ENCODE data around the gene RBPMS2. TPM values are rescaled to one million over a fixed set of nuclear protein-coding genes. Genes with fewer than 3 reads are reported as not detected.

The RBPMS2 gene
- total and polyA plus RNA-seq, 4 donors: 0.42 to 7.9 (median 2.4) TPM

DNA sequence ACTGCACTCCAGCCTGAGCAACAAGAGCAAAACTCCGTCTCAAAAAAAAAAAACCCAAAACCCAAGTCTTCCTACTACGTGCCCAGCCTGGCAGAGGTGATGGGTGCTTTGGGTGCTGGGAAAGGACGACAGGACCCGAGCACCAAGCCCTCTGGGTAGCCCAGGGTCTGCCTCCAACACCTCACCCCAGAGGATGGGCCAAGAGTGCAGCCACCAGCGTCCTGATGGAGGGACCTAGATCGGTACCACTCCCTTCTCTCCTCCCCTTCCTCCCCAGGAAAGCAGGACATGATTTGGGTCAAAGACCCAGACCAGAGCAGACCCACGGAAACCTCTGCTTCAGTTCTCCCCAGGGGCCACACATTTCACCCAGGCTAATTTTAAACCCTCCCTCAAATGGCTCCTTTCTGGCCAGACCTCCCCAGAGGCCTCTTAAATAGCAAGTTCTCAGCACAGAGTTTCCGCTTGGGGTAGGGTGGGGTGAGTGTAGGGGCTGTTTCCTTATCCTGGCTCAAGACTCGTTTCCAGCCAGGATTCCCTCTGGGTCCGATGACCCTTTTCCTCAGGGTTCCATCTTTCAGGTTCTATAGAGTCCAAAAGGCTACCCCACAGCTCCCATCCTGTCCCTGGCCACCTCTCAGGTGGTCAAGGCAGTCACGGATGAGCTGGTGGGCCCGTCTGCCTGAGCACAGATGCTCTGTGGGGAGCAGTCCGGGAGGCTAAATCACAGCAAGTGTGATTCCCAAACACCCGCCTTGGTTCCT lies 20.5 kb downstream of the RBPMS2 start:
- WGBS: 86% methylated on average over 14 of the region's 14 CpGs
- TF ChIP-seq NR2F2 (IDR thresholded peaks at IDR 0.05) (peak; percentile 40), EGR1 (IDR thresholded peaks at IDR 0.05; ENCODE audit: low read depth in 2 of 2) (no peak)
- Histone ChIP-seq H3K36me3 (ENCODE audit: control insufficient read depth in 4 of 4, insufficient read depth in 3 of 4, low read depth in 1 of 4, low read length in 3 of 4) (no peaks in the 10 kb centered on the region), H3K27me3 (ENCODE audit: control insufficient read depth in 4 of 4, insufficient read depth in 4 of 4, low read length in 3 of 4) (no peaks in the 10 kb centered on the region), H3K9me3 (ENCODE audit: control insufficient read depth in 4 of 4, low read length in 3 of 4) (no peaks in the 10 kb centered on the region), H3K4me3 (ENCODE audit: low read depth in 1 of 3, low read length in 3 of 3) (no peak overlapping the region), H3K9ac (ENCODE audit: low read depth in 1 of 2, low read length in 2 of 2) (no peak overlapping the region), H3K4me1 (ENCODE audit: control insufficient read depth in 4 of 4, insufficient read depth in 4 of 4, low read length in 3 of 4) (no peaks in the 10 kb centered on the region), H3K27ac (ENCODE audit: low read depth in 1 of 2, low read length in 2 of 2) (no peak overlapping the region)
- DNase-seq (ENCODE audit: low spot score): no peak

DNA sequence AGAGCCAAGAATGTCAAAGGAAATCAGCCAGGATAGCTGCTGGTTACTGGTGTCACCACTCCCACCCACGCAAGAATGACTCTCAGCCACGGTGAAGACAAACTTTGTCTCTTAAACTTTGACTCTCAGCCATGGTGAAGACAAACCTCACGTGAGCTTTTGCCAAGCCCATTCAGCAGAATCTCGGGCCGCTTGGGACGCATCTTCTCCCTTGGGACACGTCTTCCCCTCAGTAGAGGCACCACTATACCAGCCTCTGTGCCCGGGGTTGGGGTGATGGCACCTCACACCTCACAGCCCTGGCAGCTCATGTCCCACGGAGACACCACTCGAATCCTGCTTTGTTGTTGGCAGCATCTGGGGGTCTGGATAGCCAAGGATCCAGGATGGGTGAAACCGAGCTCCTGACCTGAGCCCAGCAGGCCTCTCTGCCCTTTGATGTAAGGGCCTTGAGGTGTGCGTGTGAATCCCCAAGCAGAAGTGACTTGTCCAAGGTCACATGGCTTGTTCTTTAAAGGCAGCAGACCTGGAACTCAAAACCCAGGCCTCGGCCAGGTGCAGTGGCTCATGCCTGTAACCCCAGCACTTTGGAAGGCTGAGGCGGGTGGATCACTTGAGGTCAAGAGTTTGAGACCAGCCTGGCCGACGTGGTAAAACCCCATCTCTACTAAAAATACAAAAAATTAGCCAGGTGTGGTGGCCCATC lies 21.8 kb downstream of the RBPMS2 start:
- Histone ChIP-seq H3K36me3 (ENCODE audit: control insufficient read depth in 4 of 4, insufficient read depth in 3 of 4, low read depth in 1 of 4, low read length in 3 of 4) (no peaks in the 10 kb centered on the region), H3K9ac (ENCODE audit: low read depth in 1 of 2, low read length in 2 of 2) (no peak overlapping the region), H3K4me1 (ENCODE audit: control insufficient read depth in 4 of 4, insufficient read depth in 4 of 4, low read length in 3 of 4) (no peaks in the 10 kb centered on the region), H3K27ac (ENCODE audit: low read depth in 1 of 2, low read length in 2 of 2) (no peak overlapping the region), H3K4me3 (ENCODE audit: low read depth in 1 of 3, low read length in 3 of 3) (no peak overlapping the region), H3K9me3 (ENCODE audit: control insufficient read depth in 4 of 4, low read length in 3 of 4) (no peaks in the 10 kb centered on the region), H3K27me3 (ENCODE audit: control insufficient read depth in 4 of 4, insufficient read depth in 4 of 4, low read length in 3 of 4) (no peaks in the 10 kb centered on the region)
- no peak for DNase-seq (ENCODE audit: low spot score)
- WGBS: 89% methylated on average over 16 of the region's 16 CpGs
- TF ChIP-seq FOXA2 (IDR thresholded peaks at IDR 0.05) (no peak), YY1 (IDR thresholded peaks at IDR 0.05) (no peak), EGR1 (IDR thresholded peaks at IDR 0.05; ENCODE audit: low read depth in 2 of 2) (no peak), SP1 (IDR thresholded peaks at IDR 0.05) (no peak), HNF4G (IDR thresholded peaks at IDR 0.05) (no peak), RXRA (IDR thresholded peaks at IDR 0.05) (no peak)

DNA sequence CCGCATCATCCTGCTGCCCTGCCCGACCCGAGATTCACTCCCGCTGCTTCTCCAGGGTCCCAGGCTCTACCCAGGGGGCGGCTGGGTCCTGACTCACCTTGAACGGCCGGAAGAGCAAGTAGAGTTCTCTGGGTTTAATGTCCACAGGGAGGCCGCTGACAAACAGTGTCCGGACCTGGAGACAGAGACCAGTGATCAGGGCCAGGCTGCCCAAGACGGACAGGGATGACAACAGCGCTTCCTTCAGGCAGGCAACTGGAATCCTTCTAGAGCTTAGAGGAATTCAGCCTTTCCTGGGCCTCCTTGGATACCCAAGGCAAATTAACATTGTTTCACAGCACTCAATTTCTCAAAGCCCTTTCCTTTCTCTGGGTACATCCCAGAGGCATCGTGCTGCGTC lies 23.9 kb downstream of the RBPMS2 start:
- no peaks in the 10 kb centered on the region for H3K4me1 ChIP-seq (ENCODE audit: control insufficient read depth in 4 of 4, insufficient read depth in 4 of 4, low read length in 3 of 4)
- no peaks in the 10 kb centered on the region for H3K27me3 ChIP-seq (ENCODE audit: control insufficient read depth in 4 of 4, insufficient read depth in 4 of 4, low read length in 3 of 4)
- H3K9ac ChIP-seq (ENCODE audit: low read depth in 1 of 2, low read length in 2 of 2): no peak overlapping the region
- WGBS: 91% methylated on average over 13 of the region's 13 CpGs
- no peak overlapping the region for H3K27ac ChIP-seq (ENCODE audit: low read depth in 1 of 2, low read length in 2 of 2)
- DNase-seq (ENCODE audit: low spot score): no peak
- peaks cover 0 to 3% (median under 1%) of the 10 kb centered on the region in 4 donors for H3K36me3 ChIP-seq (ENCODE audit: control insufficient read depth in 4 of 4, insufficient read depth in 3 of 4, low read depth in 1 of 4, low read length in 3 of 4)
- H3K4me3 ChIP-seq (ENCODE audit: low read depth in 1 of 3, low read length in 3 of 3): no peak overlapping the region
- H3K9me3 ChIP-seq (ENCODE audit: control insufficient read depth in 4 of 4, low read length in 3 of 4): no peaks in the 10 kb centered on the region
- no peak for TF ChIP-seq FOXA1 (IDR thresholded peaks at IDR 0.05)
- TF ChIP-seq, protein P1, sequence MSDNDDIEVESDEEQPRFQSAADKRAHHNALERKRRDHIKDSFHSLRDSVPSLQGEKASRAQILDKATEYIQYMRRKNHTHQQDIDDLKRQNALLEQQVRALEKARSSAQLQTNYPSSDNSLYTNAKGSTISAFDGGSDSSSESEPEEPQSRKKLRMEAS (IDR thresholded peaks at IDR 0.05): no peak
- no peak for TF ChIP-seq RXRA (IDR thresholded peaks at IDR 0.05)
- no peak for TF ChIP-seq FOXA2 (IDR thresholded peaks at IDR 0.05)
- TF ChIP-seq, protein P2, sequence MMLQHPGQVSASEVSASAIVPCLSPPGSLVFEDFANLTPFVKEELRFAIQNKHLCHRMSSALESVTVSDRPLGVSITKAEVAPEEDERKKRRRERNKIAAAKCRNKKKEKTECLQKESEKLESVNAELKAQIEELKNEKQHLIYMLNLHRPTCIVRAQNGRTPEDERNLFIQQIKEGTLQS (IDR thresholded peaks at IDR 0.05): no peak
- no peak for TF ChIP-seq SP1 (IDR thresholded peaks at IDR 0.05)
- TF ChIP-seq, protein P3, sequence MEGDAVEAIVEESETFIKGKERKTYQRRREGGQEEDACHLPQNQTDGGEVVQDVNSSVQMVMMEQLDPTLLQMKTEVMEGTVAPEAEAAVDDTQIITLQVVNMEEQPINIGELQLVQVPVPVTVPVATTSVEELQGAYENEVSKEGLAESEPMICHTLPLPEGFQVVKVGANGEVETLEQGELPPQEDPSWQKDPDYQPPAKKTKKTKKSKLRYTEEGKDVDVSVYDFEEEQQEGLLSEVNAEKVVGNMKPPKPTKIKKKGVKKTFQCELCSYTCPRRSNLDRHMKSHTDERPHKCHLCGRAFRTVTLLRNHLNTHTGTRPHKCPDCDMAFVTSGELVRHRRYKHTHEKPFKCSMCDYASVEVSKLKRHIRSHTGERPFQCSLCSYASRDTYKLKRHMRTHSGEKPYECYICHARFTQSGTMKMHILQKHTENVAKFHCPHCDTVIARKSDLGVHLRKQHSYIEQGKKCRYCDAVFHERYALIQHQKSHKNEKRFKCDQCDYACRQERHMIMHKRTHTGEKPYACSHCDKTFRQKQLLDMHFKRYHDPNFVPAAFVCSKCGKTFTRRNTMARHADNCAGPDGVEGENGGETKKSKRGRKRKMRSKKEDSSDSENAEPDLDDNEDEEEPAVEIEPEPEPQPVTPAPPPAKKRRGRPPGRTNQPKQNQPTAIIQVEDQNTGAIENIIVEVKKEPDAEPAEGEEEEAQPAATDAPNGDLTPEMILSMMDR (IDR thresholded peaks at IDR 0.05; ENCODE audit: low read depth, low read length, missing input control): no peak
- TF ChIP-seq JUND (IDR thresholded peaks at IDR 0.05): no peak
- TF ChIP-seq EGR1 (IDR thresholded peaks at IDR 0.05; ENCODE audit: low read depth in 2 of 2): no peak
- TF ChIP-seq HNF4A (conservative IDR thresholded peaks at IDR 0.05): no peak
- TF ChIP-seq YY1 (IDR thresholded peaks at IDR 0.05): no peak
- TF ChIP-seq, protein P4, sequence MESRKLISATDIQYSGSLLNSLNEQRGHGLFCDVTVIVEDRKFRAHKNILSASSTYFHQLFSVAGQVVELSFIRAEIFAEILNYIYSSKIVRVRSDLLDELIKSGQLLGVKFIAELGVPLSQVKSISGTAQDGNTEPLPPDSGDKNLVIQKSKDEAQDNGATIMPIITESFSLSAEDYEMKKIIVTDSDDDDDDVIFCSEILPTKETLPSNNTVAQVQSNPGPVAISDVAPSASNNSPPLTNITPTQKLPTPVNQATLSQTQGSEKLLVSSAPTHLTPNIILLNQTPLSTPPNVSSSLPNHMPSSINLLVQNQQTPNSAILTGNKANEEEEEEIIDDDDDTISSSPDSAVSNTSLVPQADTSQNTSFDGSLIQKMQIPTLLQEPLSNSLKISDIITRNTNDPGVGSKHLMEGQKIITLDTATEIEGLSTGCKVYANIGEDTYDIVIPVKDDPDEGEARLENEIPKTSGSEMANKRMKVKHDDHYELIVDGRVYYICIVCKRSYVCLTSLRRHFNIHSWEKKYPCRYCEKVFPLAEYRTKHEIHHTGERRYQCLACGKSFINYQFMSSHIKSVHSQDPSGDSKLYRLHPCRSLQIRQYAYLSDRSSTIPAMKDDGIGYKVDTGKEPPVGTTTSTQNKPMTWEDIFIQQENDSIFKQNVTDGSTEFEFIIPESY (IDR thresholded peaks at IDR 0.05): no peak
- TF ChIP-seq NR2F2 (IDR thresholded peaks at IDR 0.05): no peak
- no peak for TF ChIP-seq TAF1 (conservative IDR thresholded peaks at IDR 0.05)
- TF ChIP-seq, protein P5, sequence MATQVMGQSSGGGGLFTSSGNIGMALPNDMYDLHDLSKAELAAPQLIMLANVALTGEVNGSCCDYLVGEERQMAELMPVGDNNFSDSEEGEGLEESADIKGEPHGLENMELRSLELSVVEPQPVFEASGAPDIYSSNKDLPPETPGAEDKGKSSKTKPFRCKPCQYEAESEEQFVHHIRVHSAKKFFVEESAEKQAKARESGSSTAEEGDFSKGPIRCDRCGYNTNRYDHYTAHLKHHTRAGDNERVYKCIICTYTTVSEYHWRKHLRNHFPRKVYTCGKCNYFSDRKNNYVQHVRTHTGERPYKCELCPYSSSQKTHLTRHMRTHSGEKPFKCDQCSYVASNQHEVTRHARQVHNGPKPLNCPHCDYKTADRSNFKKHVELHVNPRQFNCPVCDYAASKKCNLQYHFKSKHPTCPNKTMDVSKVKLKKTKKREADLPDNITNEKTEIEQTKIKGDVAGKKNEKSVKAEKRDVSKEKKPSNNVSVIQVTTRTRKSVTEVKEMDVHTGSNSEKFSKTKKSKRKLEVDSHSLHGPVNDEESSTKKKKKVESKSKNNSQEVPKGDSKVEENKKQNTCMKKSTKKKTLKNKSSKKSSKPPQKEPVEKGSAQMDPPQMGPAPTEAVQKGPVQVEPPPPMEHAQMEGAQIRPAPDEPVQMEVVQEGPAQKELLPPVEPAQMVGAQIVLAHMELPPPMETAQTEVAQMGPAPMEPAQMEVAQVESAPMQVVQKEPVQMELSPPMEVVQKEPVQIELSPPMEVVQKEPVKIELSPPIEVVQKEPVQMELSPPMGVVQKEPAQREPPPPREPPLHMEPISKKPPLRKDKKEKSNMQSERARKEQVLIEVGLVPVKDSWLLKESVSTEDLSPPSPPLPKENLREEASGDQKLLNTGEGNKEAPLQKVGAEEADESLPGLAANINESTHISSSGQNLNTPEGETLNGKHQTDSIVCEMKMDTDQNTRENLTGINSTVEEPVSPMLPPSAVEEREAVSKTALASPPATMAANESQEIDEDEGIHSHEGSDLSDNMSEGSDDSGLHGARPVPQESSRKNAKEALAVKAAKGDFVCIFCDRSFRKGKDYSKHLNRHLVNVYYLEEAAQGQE (IDR thresholded peaks at IDR 0.05): no peak

Data from liver (tissue), 9 donors.